Trophoblast cell (in vitro differentiated cells and primary cell): Measurements from ENCODE around the gene CYS1.

ENCODE experiments used
- DNase-seq, 2 donors: peaks; one replicate each; pipeline ENCODE4 v3.0.0-alpha.2; 2016
- H2AFZ ChIP-seq: 2 replicates; pipeline ENCODE4 v1.6.1; 2013; ENCODE audit warnings: low read length, moderate library complexity, mild to moderate bottlenecking; ENCODE audit not compliant: insufficient read depth, poor library complexity
- H2AK5ac ChIP-seq: 2 replicates; pipeline ENCODE4 v1.6.1; 2013; ENCODE audit warnings: mild to moderate bottlenecking, low read length
- H2BK120ac ChIP-seq: 2 replicates; pipeline ENCODE4 v1.6.1; 2013; ENCODE audit warnings: low read length, mild to moderate bottlenecking, moderate library complexity; ENCODE audit not compliant: insufficient read depth, poor library complexity
- H2BK12ac ChIP-seq: 2 replicates; pipeline ENCODE4 v1.6.1; 2013; ENCODE audit warnings: mild to moderate bottlenecking, low read length, moderate library complexity
- H2BK5ac ChIP-seq: 2 replicates; pipeline ENCODE4 v1.6.1; 2013; ENCODE audit warnings: low read length, low read depth, moderate library complexity, mild to moderate bottlenecking; ENCODE audit not compliant: poor library complexity
- H3K14ac ChIP-seq: 2 replicates; pipeline ENCODE4 v1.6.1; 2013; ENCODE audit warnings: mild to moderate bottlenecking, low read length
- H3K18ac ChIP-seq: 2 replicates; pipeline ENCODE4 v1.6.1; 2013; ENCODE audit warnings: mild to moderate bottlenecking, low read length
- H3K23ac ChIP-seq: 2 replicates; pipeline ENCODE4 v1.6.1; 2013; ENCODE audit warnings: low read length
- H3K27ac ChIP-seq: 2 replicates; pipeline ENCODE4 v1.5.1; 2013; ENCODE audit warnings: low read depth, mild to moderate bottlenecking, inconsistent platforms, low read length, moderate library complexity
- H3K27me3 ChIP-seq: 2 replicates; pipeline ENCODE4 v1.6.1; 2013; ENCODE audit warnings: inconsistent platforms, mild to moderate bottlenecking, low read length, moderate library complexity; ENCODE audit not compliant: insufficient read depth
- H3K36me3 ChIP-seq, 2 experiments: 1 replicate in 1 of 2; 2 replicates in 1 of 2; pipeline ENCODE4 v1.6.1; 2013; ENCODE audit warnings: low read length in 2 of 2, mild to moderate bottlenecking in 2 of 2, moderate library complexity in 1 of 2; ENCODE audit not compliant: insufficient read depth in 2 of 2, control insufficient read depth in 1 of 2
- H3K4ac ChIP-seq: 2 replicates; pipeline ENCODE4 v1.6.1; 2013; ENCODE audit warnings: low read depth, mild to moderate bottlenecking, low read length, moderate library complexity
- H3K4me1 ChIP-seq, 2 experiments: 1 replicate in 1 of 2; 2 replicates in 1 of 2; pipeline ENCODE4 v1.6.1; 2013; ENCODE audit warnings: low read length in 2 of 2, mild to moderate bottlenecking in 2 of 2, moderate library complexity in 1 of 2; ENCODE audit not compliant: insufficient read depth in 2 of 2, control insufficient read depth in 1 of 2
- H3K4me2 ChIP-seq: 2 replicates; pipeline ENCODE4 v1.6.1; 2013; ENCODE audit warnings: inconsistent platforms, mild to moderate bottlenecking, low read length, moderate library complexity
- H3K4me3 ChIP-seq: 2 replicates; pipeline ENCODE4 v1.5.1; 2013; ENCODE audit warnings: mild to moderate bottlenecking, low read depth, low read length, inconsistent platforms
- H3K79me1 ChIP-seq: one replicate; pipeline ENCODE4 v1.6.1; 2013; ENCODE audit warnings: low read length
- H3K79me2 ChIP-seq: 2 replicates; pipeline ENCODE4 v1.6.1; 2013; ENCODE audit warnings: low read length, mild to moderate bottlenecking; ENCODE audit not compliant: control insufficient read depth, insufficient read depth, poor library complexity
- H3K9ac ChIP-seq: 2 replicates; pipeline ENCODE4 v1.6.1; 2013; ENCODE audit warnings: mild to moderate bottlenecking, low read length
- H3K9me3 ChIP-seq: 2 replicates; pipeline ENCODE4 v1.6.1; 2013; ENCODE audit warnings: low read depth, mild to moderate bottlenecking, control low read depth, inconsistent platforms, low read length; ENCODE audit not compliant: insufficient read depth
- H4K12ac ChIP-seq: 2 replicates; pipeline ENCODE4 v1.6.1; 2013; ENCODE audit warnings: low read depth, mild to moderate bottlenecking, low read length, moderate library complexity
- H4K8ac ChIP-seq: 2 replicates; pipeline ENCODE4 v1.6.1; 2013; ENCODE audit warnings: low read depth, mild to moderate bottlenecking, low read length, moderate library complexity
- H4K91ac ChIP-seq: one replicate; pipeline ENCODE4 v1.6.1; 2013; ENCODE audit warnings: low read depth, mild to moderate bottlenecking, low read length, moderate library complexity
- WGBS: extraction: QIAGEN DNeasy Blood & Tissue Kit; methylation state at CpG from one replicate; pipeline ENCODE4 v1.1.7; 2013; ENCODE audit warnings: missing lambda C conversion rate; ENCODE audit not compliant: insufficient read length, insufficient coverage; ENCODE audit errors: extremely low coverage; 5-methylcytosine and 5-hydroxymethylcytosine counted together

The CYS1 gene

GRCh38 chr2:10075571-10076209 lies 4.5 kb downstream of the CYS1 start:
- H4K91ac ChIP-seq = no peak overlapping the region
- H3K14ac ChIP-seq = no peak overlapping the region
- H3K27ac ChIP-seq = no peak overlapping the region
- H3K4me1 ChIP-seq = peaks cover 7 to 9% of the 10 kb centered on the region in 2 experiments
- H2BK12ac ChIP-seq = no peak overlapping the region
- no peak overlapping the region for H3K18ac ChIP-seq
- no peak overlapping the region for H3K4me2 ChIP-seq
- DNase-seq = no peak
- H3K9ac ChIP-seq = no peak overlapping the region
- H3K79me1 ChIP-seq = peaks cover 2% of the 10 kb centered on the region
- H4K8ac ChIP-seq = no peak overlapping the region
- no peak overlapping the region for H2AK5ac ChIP-seq
- no peak overlapping the region for H3K4ac ChIP-seq
- peaks cover 2% of the 10 kb centered on the region for H3K79me2 ChIP-seq
- peaks cover 27% of the 10 kb centered on the region for H3K27me3 ChIP-seq
- H2BK120ac ChIP-seq = no peak overlapping the region
- no peak overlapping the region for H4K12ac ChIP-seq
- no CpG with 5 or more reads among the region's 9 CpGs for WGBS
- peaks cover 1% of the 10 kb centered on the region for H3K9me3 ChIP-seq
- H3K4me3 ChIP-seq = no peak overlapping the region
- H2AFZ ChIP-seq = no peak overlapping the region
- no peaks in the 10 kb centered on the region for H3K36me3 ChIP-seq
- H3K23ac ChIP-seq = no peak overlapping the region
- no peak overlapping the region for H2BK5ac ChIP-seq

- no peak for DNase-seq
- Histone ChIP-seq H3K9me3 (peaks cover 1% of the 10 kb centered on the region), H2AFZ (no peak overlapping the region), H3K27me3 (peaks cover 22% of the 10 kb centered on the region), H4K91ac (no peak overlapping the region), H3K9ac (no peak overlapping the region), H3K4ac (no peak overlapping the region), H3K4me1 (peaks cover 3 to 6% of the 10 kb centered on the region in 2 experiments), H3K4me2 (no peak overlapping the region), H3K36me3 (no peaks in the 10 kb centered on the region), H2BK5ac (no peak overlapping the region), H4K8ac (no peak overlapping the region), H3K27ac (no peak overlapping the region), H4K12ac (no peak overlapping the region), H3K79me2 (no peaks in the 10 kb centered on the region), H3K4me3 (no peak overlapping the region), H3K18ac (no peak overlapping the region), H3K14ac (no peak overlapping the region), H3K79me1 (no peaks in the 10 kb centered on the region), H2BK12ac (no peak overlapping the region), H2AK5ac (no peak overlapping the region), H3K23ac (no peak overlapping the region), H2BK120ac (no peak overlapping the region)
- no CpG with 5 or more reads among the region's 13 CpGs for WGBS
Observed at GRCh38 chr2:10075101-10075500, 5.1 kb downstream of the CYS1 start.

- no peak overlapping the region for H4K91ac ChIP-seq
- peaks cover 1% of the 10 kb centered on the region for H3K9me3 ChIP-seq
- no peaks in the 10 kb centered on the region for H3K36me3 ChIP-seq
- H3K79me2 ChIP-seq = no peaks in the 10 kb centered on the region
- H2BK12ac ChIP-seq = no peak overlapping the region
- H2BK5ac ChIP-seq = no peak overlapping the region
- H2BK120ac ChIP-seq = no peak overlapping the region
- H3K14ac ChIP-seq = no peak overlapping the region
- no peak overlapping the region for H3K23ac ChIP-seq
- H3K4me3 ChIP-seq = no peak overlapping the region
- H3K4me2 ChIP-seq = no peak overlapping the region
- no peak overlapping the region for H3K18ac ChIP-seq
- DNase-seq = no peak
- no peak overlapping the region for H2AK5ac ChIP-seq
- H4K12ac ChIP-seq = no peak overlapping the region
- H4K8ac ChIP-seq = no peak overlapping the region
- H3K27ac ChIP-seq = no peak overlapping the region
- H3K27me3 ChIP-seq = peaks cover 9% of the 10 kb centered on the region
- H3K79me1 ChIP-seq = no peaks in the 10 kb centered on the region
- no peak overlapping the region for H3K4ac ChIP-seq
- H2AFZ ChIP-seq = no peak overlapping the region
- no peak overlapping the region for H3K9ac ChIP-seq
- WGBS = no CpG with 5 or more reads among the region's 8 CpGs
- H3K4me1 ChIP-seq = no peaks in the 10 kb centered on the region
Observed at GRCh38 chr2:10073706-10074105, 6.5 kb downstream of the CYS1 start.

- peaks cover 1% of the 10 kb centered on the region for H3K9me3 ChIP-seq
- H3K4me1 ChIP-seq = no peaks in the 10 kb centered on the region
- no peak overlapping the region for H3K27ac ChIP-seq
- H3K79me1 ChIP-seq = no peaks in the 10 kb centered on the region
- no peak overlapping the region for H3K14ac ChIP-seq
- no peak overlapping the region for H2BK5ac ChIP-seq
- H4K8ac ChIP-seq = no peak overlapping the region
- H3K27me3 ChIP-seq = peaks cover under 1% of the 10 kb centered on the region
- H4K12ac ChIP-seq = no peak overlapping the region
- no peak overlapping the region for H2BK120ac ChIP-seq
- H3K18ac ChIP-seq = no peak overlapping the region
- H3K4me3 ChIP-seq = no peak overlapping the region
- no peaks in the 10 kb centered on the region for H3K79me2 ChIP-seq
- H2AK5ac ChIP-seq = no peak overlapping the region
- no peak overlapping the region for H4K91ac ChIP-seq
- H3K4me2 ChIP-seq = no peak overlapping the region
- H2AFZ ChIP-seq = no peak overlapping the region
- H3K9ac ChIP-seq = no peak overlapping the region
- no peak overlapping the region for H3K23ac ChIP-seq
- H2BK12ac ChIP-seq = no peak overlapping the region
- no peak overlapping the region for H3K4ac ChIP-seq
- peak; percentile 86 to 94 for DNase-seq
- H3K36me3 ChIP-seq = no peaks in the 10 kb centered on the region
- WGBS = no CpG with 5 or more reads among the region's 20 CpGs
Observed at GRCh38 chr2:10072656-10073480, 7.3 kb downstream of the CYS1 start.
